Loucy (cell line): ENCODE data around the gene ABCC9.

Source experiments
- EZH2phosphoT487 ChIP-seq: fragments of 200-600 bp; IDR thresholded peaks from 2 replicates; pipeline ENCODE4 v1.6.1; 2018; ENCODE audit warnings: antibody characterized with exemption, mild to moderate bottlenecking, moderate library complexity, borderline replicate concordance
- TF ChIP-seq, protein P1 (sequence below): fragments of 200-600 bp; sonication (generic); conservative IDR thresholded peaks from 2 replicates; pipeline ENCODE4 v1.5.1; 2014; ENCODE audit warnings: mild to moderate bottlenecking, antibody characterized with exemption, low read length

DNA sequence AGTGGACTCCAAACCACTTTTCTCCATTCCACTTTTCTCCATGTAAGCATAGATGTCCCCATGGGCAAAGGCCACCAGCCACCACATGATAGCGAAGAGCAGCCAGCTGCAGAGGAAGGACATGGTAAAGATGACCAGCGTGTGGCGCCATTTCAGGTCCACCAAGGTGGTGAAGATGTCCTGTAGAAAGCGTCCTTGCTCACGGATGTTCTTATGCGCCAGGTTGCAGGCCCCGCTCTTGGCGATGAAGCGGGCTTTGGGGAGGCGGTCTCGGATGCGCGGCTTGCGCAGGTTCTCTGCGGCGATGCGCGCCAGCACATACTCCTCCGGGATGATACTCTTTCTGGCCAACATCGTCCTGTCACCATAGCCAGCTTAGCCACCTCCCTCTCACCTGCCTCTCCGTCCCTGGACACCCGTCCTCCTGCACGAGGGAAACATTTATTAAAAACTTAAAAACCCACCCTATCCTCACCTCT, 167.9 kb downstream of the ABCC9 start:
- TF ChIP-seq, protein P1, sequence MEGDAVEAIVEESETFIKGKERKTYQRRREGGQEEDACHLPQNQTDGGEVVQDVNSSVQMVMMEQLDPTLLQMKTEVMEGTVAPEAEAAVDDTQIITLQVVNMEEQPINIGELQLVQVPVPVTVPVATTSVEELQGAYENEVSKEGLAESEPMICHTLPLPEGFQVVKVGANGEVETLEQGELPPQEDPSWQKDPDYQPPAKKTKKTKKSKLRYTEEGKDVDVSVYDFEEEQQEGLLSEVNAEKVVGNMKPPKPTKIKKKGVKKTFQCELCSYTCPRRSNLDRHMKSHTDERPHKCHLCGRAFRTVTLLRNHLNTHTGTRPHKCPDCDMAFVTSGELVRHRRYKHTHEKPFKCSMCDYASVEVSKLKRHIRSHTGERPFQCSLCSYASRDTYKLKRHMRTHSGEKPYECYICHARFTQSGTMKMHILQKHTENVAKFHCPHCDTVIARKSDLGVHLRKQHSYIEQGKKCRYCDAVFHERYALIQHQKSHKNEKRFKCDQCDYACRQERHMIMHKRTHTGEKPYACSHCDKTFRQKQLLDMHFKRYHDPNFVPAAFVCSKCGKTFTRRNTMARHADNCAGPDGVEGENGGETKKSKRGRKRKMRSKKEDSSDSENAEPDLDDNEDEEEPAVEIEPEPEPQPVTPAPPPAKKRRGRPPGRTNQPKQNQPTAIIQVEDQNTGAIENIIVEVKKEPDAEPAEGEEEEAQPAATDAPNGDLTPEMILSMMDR, result peak; percentile 49
- TF ChIP-seq EZH2phosphoT487, result no peak
